ENCODE data around the gene MARF1. TPM values are rescaled to one million over a fixed set of nuclear protein-coding genes. Genes with fewer than 3 reads are reported as not detected.

The MARF1 gene
- total and polyA plus RNA-seq, 9 of the 15 experiments (the other 6 are each of a cell fraction or from before 2014, with no cell fraction given) = 4.7 to 33.2 (median 11.7) TPM

DNA sequence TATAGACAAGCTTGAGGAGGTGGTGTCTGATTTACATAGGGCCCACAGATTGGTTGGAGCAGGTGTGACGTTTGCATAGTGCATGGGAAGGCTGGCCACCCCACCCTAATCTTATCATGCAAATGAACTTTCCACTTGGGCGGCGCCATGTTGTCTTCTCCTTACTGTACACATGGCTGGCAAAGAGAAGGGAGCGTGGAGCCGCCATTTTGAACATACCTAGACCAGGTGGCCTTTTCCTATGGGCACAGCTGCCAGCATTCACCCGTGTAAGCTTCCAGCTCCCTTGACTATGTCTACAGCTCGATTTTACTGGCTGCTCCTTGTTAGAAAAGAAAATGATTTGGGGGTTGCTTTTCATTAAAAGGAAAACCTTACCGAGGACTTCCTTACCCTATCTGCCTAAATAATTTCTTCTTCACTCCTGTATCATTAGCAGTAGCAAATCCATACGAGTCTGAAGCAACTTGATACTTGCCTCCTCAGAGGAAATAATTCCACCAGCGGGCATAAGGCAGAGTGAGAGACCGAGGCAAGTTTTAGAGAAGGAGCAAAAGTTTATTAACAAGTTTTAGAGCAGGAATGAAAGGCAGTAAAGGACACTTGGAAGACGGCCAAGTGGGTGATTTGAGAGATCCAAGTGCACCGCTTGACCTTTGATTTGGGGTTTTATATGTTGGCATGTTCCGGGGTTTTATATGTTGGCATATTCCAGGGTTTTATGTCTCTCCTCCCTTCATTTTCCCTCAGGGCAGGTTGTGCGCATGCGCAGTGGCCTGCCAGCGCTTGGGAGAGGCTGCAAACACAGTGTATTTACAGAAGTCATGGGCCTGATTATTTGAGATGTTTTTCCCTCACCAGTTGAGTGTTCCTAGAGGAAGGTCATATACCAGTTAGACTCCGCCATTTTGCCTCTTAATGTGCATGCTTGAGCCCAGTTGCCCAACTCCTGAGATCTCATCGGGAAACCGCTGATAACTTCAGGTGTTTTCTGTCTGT, 65.7 kb downstream of the MARF1 start (continued):
- TF ChIP-seq, protein P1, sequence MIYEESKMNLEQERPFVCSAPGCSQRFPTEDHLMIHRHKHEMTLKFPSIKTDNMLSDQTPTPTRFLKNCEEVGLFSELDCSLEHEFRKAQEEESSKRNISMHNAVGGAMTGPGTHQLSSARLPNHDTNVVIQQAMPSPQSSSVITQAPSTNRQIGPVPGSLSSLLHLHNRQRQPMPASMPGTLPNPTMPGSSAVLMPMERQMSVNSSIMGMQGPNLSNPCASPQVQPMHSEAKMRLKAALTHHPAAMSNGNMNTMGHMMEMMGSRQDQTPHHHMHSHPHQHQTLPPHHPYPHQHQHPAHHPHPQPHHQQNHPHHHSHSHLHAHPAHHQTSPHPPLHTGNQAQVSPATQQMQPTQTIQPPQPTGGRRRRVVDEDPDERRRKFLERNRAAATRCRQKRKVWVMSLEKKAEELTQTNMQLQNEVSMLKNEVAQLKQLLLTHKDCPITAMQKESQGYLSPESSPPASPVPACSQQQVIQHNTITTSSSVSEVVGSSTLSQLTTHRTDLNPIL (CRISPR knock-in tag; IDR thresholded peaks at IDR 0.05) = no peak
- TF ChIP-seq, protein P2, sequence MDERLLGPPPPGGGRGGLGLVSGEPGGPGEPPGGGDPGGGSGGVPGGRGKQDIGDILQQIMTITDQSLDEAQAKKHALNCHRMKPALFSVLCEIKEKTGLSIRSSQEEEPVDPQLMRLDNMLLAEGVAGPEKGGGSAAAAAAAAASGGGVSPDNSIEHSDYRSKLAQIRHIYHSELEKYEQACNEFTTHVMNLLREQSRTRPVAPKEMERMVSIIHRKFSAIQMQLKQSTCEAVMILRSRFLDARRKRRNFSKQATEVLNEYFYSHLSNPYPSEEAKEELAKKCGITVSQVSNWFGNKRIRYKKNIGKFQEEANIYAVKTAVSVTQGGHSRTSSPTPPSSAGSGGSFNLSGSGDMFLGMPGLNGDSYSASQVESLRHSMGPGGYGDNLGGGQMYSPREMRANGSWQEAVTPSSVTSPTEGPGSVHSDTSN (CRISPR knock-in tag; IDR thresholded peaks at IDR 0.05; ENCODE audit: low read depth) = no peak
- TF ChIP-seq, protein P2 (tag; conservative IDR thresholded peaks at IDR 0.05; ENCODE audit: low read depth) = no peak
- TF ChIP-seq BRD9 (IDR thresholded peaks at IDR 0.05; ENCODE audit: low read depth, partially characterized antibody) = peak; percentile 44
- TF ChIP-seq, protein P3, sequence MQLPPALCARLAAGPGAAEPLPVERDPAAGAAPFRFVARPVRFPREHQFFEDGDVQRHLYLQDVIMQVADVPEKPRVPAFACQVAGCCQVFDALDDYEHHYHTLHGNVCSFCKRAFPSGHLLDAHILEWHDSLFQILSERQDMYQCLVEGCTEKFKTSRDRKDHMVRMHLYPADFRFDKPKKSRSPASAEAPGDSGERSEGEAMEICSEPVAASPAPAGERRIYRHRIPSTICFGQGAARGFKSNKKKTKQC (CRISPR knock-in tag; IDR thresholded peaks at IDR 0.05) = no peak
- no peak for TF ChIP-seq FOXM1 (IDR thresholded peaks at IDR 0.05; ENCODE audit: low read depth)
- no peak for TF ChIP-seq FOXM1 (CRISPR knock-in tag; IDR thresholded peaks at IDR 0.05; ENCODE audit: low read depth)
- TF ChIP-seq, protein P4, sequence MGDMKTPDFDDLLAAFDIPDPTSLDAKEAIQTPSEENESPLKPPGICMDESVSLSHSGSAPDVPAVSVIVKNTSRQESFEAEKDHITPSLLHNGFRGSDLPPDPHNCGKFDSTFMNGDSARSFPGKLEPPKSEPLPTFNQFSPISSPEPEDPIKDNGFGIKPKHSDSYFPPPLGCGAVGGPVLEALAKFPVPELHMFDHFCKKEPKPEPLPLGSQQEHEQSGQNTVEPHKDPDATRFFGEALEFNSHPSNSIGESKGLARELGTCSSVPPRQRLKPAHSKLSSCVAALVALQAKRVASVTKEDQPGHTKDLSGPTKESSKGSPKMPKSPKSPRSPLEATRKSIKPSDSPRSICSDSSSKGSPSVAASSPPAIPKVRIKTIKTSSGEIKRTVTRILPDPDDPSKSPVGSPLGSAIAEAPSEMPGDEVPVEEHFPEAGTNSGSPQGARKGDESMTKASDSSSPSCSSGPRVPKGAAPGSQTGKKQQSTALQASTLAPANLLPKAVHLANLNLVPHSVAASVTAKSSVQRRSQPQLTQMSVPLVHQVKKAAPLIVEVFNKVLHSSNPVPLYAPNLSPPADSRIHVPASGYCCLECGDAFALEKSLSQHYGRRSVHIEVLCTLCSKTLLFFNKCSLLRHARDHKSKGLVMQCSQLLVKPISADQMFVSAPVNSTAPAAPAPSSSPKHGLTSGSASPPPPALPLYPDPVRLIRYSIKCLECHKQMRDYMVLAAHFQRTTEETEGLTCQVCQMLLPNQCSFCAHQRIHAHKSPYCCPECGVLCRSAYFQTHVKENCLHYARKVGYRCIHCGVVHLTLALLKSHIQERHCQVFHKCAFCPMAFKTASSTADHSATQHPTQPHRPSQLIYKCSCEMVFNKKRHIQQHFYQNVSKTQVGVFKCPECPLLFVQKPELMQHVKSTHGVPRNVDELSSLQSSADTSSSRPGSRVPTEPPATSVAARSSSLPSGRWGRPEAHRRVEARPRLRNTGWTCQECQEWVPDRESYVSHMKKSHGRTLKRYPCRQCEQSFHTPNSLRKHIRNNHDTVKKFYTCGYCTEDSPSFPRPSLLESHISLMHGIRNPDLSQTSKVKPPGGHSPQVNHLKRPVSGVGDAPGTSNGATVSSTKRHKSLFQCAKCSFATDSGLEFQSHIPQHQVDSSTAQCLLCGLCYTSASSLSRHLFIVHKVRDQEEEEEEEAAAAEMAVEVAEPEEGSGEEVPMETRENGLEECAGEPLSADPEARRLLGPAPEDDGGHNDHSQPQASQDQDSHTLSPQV (IDR thresholded peaks at IDR 0.05) = peak; percentile 91
- TF ChIP-seq THRAP3 (IDR thresholded peaks at IDR 0.05; ENCODE audit: borderline replicate concordance) = 0 out of 2 replicates have a peak, but pooled peaks have one; percentile 46
- no peak for TF ChIP-seq SMARCC2 (IDR thresholded peaks at IDR 0.05; ENCODE audit: low read depth)
- TF ChIP-seq, protein P5, sequence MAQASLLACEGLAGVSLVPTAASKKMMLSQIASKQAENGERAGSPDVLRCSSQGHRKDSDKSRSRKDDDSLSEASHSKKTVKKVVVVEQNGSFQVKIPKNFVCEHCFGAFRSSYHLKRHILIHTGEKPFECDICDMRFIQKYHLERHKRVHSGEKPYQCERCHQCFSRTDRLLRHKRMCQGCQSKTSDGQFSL (CRISPR knock-in tag; IDR thresholded peaks at IDR 0.05) = no peak
- TF ChIP-seq, protein P5 (tag; IDR thresholded peaks at IDR 0.05) = peak in 1 of 2 experiments; percentile 35; a peak in 1 of 4 replicates
- TF ChIP-seq TSC22D4 (tag; IDR thresholded peaks at IDR 0.05) = no peak
